ENCODE measurements around the gene PCDHA6.
"Not testable (repeated sequence)": the region's sequence is repeated elsewhere in the genome, so short reads cannot be mapped to it uniquely, and the experiment has no call there.

The PCDHA6 gene

DNA sequence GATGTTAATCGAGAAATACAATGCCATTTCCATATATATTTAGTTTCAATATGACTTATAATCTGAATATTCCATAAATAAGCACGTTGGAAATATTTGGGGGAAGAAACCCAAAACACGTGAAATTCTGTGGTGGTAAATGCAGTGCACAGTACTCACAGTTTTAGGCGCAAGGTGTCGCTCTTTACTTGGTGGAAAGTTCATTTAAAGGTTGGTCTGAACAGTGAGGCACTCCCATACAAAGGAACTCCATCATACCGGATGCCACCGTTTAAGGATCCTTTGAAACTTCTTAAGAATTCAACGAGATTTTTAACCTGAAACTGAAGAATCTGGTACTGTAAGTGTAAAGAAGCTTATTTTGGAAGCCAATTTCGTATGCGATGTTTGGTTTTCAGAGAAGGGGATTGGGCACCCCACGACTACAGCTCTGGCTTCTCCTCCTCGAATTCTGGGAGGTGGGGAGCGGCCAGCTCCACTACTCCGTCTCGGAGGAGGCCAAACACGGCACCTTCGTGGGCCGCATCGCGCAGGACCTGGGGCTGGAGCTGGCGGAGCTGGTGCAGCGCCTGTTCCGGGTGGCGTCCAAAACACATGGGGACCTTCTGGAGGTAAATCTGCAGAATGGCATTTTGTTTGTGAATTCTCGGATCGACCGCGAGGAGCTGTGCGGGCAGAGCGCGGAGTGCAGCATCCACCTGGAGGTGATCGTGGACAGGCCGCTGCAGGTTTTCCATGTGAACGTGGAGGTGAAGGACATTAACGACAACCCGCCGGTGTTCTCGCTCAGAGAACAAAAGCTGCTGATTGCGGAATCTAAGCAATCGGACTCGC, 41.2 kb downstream of the PCDHA6 start, which contains the start of gene PCDHA11:
TSS of gene PCDHA11 (plus strand) at position 237 of the 834 bp plus-strand sequence. CDS start at position 384, 147 bp downstream.
- FAIRE-seq = no peak

GRCh38 chr5:140869555-140869886, 41.8 kb downstream of the PCDHA6 start:
- no peak for FAIRE-seq

GRCh38 chr5:140870221-140871201, 42.8 kb downstream of the PCDHA6 start:
- no peak for FAIRE-seq

DNA sequence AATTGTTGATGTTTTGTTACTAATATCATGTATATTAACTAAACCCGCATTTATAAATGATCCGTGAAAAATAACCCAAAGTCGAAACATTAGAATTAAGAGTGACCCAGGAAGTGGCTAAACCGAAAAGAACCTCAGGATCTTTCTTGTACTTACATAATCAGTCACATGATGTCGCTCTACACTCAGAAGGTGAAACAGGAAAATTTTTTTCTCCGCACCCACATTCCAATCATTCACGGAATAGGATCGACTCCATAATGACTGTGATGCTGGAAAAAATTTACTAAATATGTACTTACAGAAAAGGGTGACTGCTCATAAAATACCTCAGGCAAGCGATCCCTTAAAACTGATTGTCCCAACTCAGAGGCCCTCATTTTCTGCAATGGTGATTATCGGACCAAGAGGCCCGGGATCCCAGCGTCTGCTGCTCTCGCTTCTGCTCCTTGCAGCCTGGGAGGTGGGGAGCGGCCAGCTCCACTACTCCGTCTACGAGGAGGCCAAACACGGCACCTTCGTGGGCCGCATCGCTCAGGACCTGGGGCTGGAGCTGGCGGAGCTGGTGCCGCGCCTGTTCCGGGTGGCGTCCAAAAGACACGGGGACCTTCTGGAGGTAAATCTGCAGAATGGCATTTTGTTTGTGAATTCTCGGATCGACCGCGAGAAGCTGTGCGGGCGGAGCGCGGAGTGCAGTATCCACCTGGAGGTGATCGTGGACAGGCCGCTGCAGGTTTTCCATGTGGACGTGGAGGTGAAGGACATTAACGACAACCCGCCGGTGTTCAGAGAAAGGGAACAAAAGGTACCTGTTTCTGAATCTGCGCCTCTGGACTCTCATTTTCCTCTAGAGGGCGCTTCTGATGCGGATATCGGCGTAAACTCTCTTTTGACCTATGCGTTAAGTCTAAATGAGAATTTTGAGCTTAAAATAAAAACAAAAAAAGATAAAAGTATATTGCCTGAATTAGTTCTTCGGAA, 47.6 kb downstream of the PCDHA6 start, which contains the start of gene PCDHA12:
TSS of gene PCDHA12 (plus strand) at position 224 of the 981 bp plus-strand sequence. CDS start at position 389, 165 bp downstream.
- FAIRE-seq = no peak

GRCh38 chr5:140876541-140877261, 48.9 kb downstream of the PCDHA6 start:
- FAIRE-seq = not testable (repeated sequence)

DNA sequence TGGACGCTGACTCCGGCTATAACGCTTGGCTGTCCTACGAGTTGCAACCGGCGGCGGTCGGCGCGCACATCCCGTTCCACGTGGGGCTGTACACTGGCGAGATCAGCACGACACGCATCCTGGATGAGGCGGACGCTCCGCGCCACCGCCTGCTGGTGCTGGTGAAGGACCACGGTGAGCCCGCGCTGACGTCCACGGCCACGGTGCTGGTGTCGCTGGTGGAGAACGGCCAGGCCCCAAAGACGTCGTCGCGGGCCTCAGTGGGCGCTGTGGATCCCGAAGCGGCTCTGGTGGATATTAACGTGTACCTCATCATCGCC, 49.5 kb downstream of the PCDHA6 start:
- no peak for FAIRE-seq
